IMR-90 (cell line): ENCODE data around the gene ARVCF.

Source experiments
- MAZ ChIP-seq: IDR thresholded peaks from 2 replicates; pipeline ENCODE4 v1.6.1; 2012; ENCODE audit warnings: low read depth, mild to moderate bottlenecking, low read length, improper control_type of control experiment, moderate library complexity, borderline replicate concordance
- POLR2A ChIP-seq: IDR thresholded peaks from 2 replicates; pipeline ENCODE4 v1.6.1; 2012; ENCODE audit warnings: mild to moderate bottlenecking, low read depth, low read length
- RAD21 ChIP-seq: IDR thresholded peaks from 2 replicates; pipeline ENCODE4 v1.6.1; 2012; ENCODE audit warnings: low read length, improper control_type of control experiment
- SMC3 ChIP-seq: fragments of 150-350 bp; IDR thresholded peaks from 2 replicates; pipeline ENCODE4 v1.6.1; 2016; ENCODE audit warnings: low read depth, mild to moderate bottlenecking, antibody characterized with exemption, low read length, moderate library complexity
- TF ChIP-seq, protein P1 (sequence below): conservative IDR thresholded peaks from 2 replicates; pipeline ENCODE4 v1.5.1; 2012; ENCODE audit warnings: mild to moderate bottlenecking, low read depth, low read length, improper control_type of control experiment
- TF ChIP-seq, protein P2 (sequence below): fragments of 150-350 bp; IDR thresholded peaks from 2 replicates; pipeline ENCODE4 v1.6.1; 2016; ENCODE audit warnings: low read depth, mild to moderate bottlenecking, low read length, moderate library complexity, borderline replicate concordance

DNA sequence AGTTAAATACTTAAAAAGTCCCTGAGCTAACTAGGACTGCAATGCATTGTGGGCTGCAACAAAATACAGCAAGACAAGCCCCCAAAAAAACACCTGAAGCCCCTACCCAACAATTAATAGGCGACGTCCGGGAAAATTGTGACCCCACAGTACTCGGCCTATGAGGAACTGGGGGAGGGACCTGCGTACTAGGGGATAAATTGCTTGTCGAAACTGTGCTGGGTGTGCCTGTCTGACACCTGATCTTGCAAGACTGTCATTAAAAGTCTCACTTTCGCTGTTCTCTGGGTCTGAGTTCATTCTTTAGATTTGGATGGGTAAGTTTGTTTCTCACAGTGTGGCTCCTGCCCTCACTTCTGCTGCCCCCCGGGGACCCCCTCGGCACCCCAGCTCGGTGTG, 19.5 kb upstream of the ARVCF start:
- TF ChIP-seq RAD21 = no peak
- TF ChIP-seq, protein P1, sequence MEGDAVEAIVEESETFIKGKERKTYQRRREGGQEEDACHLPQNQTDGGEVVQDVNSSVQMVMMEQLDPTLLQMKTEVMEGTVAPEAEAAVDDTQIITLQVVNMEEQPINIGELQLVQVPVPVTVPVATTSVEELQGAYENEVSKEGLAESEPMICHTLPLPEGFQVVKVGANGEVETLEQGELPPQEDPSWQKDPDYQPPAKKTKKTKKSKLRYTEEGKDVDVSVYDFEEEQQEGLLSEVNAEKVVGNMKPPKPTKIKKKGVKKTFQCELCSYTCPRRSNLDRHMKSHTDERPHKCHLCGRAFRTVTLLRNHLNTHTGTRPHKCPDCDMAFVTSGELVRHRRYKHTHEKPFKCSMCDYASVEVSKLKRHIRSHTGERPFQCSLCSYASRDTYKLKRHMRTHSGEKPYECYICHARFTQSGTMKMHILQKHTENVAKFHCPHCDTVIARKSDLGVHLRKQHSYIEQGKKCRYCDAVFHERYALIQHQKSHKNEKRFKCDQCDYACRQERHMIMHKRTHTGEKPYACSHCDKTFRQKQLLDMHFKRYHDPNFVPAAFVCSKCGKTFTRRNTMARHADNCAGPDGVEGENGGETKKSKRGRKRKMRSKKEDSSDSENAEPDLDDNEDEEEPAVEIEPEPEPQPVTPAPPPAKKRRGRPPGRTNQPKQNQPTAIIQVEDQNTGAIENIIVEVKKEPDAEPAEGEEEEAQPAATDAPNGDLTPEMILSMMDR = no peak
- no peak for TF ChIP-seq POLR2A
- TF ChIP-seq, protein P2, sequence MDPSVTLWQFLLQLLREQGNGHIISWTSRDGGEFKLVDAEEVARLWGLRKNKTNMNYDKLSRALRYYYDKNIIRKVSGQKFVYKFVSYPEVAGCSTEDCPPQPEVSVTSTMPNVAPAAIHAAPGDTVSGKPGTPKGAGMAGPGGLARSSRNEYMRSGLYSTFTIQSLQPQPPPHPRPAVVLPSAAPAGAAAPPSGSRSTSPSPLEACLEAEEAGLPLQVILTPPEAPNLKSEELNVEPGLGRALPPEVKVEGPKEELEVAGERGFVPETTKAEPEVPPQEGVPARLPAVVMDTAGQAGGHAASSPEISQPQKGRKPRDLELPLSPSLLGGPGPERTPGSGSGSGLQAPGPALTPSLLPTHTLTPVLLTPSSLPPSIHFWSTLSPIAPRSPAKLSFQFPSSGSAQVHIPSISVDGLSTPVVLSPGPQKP = no peak
- no peak for TF ChIP-seq SMC3
- TF ChIP-seq MAZ = no peak
